K562 (cell line): Measurements from ENCODE around the gene UNC45A. TPM values are rescaled to one million over a fixed set of nuclear protein-coding genes. Genes with fewer than 3 reads are reported as not detected.

Source experiments
- ATF1 ChIP-seq, 2 experiments: fragments of 450-650 bp in 1 of 2; IDR thresholded peaks; 2 replicates each; pipeline ENCODE4 v1.6.1; 2016; ENCODE audit warnings: missing compliant biosample characterization in 1 of 2, missing genetic modification characterization in 1 of 2
- CGGBP1 ChIP-seq: fragments of 250-450 bp; sonication (Bioruptor Pico); IDR thresholded peaks from 2 replicates; pipeline ENCODE4 v1.9.0; 2021; ENCODE audit warnings: mild to moderate bottlenecking
- EZH2 ChIP-seq: IDR thresholded peaks from 2 replicates; pipeline ENCODE4 v1.6.1; 2012; ENCODE audit warnings: low read depth, mild to moderate bottlenecking, inconsistent platforms, low read length, borderline replicate concordance
- FOXK2 ChIP-seq, 2 experiments: fragments of 450-650 bp; IDR thresholded peaks in 1 of 2; conservative IDR thresholded peaks in 1 of 2; 2 replicates each; pipeline ENCODE4 v1.6.1; 2016; ENCODE audit warnings: low read depth in 2 of 2, mild to moderate bottlenecking in 1 of 2
- GABPB1 ChIP-seq: sonication (generic); formaldehyde crosslinking; IDR thresholded peaks from 2 replicates; pipeline ENCODE4 v1.8.0; 2022; ENCODE audit warnings: mild to moderate bottlenecking, missing genetic modification reagents
- GATA2 ChIP-seq: sonication (generic); formaldehyde crosslinking; IDR thresholded peaks from 2 replicates; pipeline ENCODE4 v1.4.0; 2020; ENCODE audit warnings: mild to moderate bottlenecking, missing genetic modification reagents
- HDGF ChIP-seq: fragments of 450-650 bp; IDR thresholded peaks from 2 replicates; pipeline ENCODE4 v1.6.1; 2016
- KDM2B ChIP-seq: fragments of 250-450 bp; sonication (Bioruptor Pico); IDR thresholded peaks from 2 replicates; pipeline ENCODE4 v1.8.0; 2021; ENCODE audit warnings: mild to moderate bottlenecking, moderate library complexity
- MAX ChIP-seq: sonication (generic); formaldehyde crosslinking; IDR thresholded peaks from 2 replicates; pipeline ENCODE4 v1.9.0; 2022; ENCODE audit warnings: mild to moderate bottlenecking, missing genetic modification reagents
- MYNN ChIP-seq, 2 experiments: sonication (generic); formaldehyde crosslinking in 1 of 2; IDR thresholded peaks; 2 replicates each; pipeline versions ENCODE4 v1.5.0 to v1.6.1; 2016 to 2020; ENCODE audit warnings: antibody characterized with exemption in 1 of 2, missing genetic modification reagents in 1 of 2
- NFIX ChIP-seq: fragments of 250-450 bp; sonication (Bioruptor Pico); IDR thresholded peaks from 2 replicates; pipeline ENCODE4 v1.4.0; 2020; ENCODE audit warnings: low read depth, mild to moderate bottlenecking, moderate library complexity
- PHF21A ChIP-seq: fragments of 450-650 bp; IDR thresholded peaks from 2 replicates; pipeline ENCODE4 v1.6.1; 2017; ENCODE audit warnings: low read depth, borderline replicate concordance
- PTTG1 ChIP-seq: fragments of 450-650 bp; IDR thresholded peaks from 2 replicates; pipeline ENCODE4 v1.6.1; 2016; ENCODE audit warnings: low read depth, mild to moderate bottlenecking, missing genetic modification characterization, missing compliant biosample characterization
- ZBTB17 ChIP-seq: fragments of 450-650 bp; formaldehyde crosslinking; IDR thresholded peaks from 2 replicates; pipeline ENCODE4 v1.4.0; 2020; ENCODE audit warnings: mild to moderate bottlenecking
- ZKSCAN8 ChIP-seq: fragments of 200-800 bp; sonication (Bioruptor generic); IDR thresholded peaks from 2 replicates; pipeline ENCODE4 v1.6.1; 2016; ENCODE audit warnings: missing genetic modification characterization, missing compliant biosample characterization
- ZNF146 ChIP-seq: IDR thresholded peaks from one replicate; pipeline ENCODE4 v1.6.1; 2018; ENCODE audit warnings: missing compliant biosample characterization; ENCODE audit not compliant: unreplicated experiment
- ZNF165 ChIP-seq: fragments of 250-450 bp; sonication (Bioruptor Pico); IDR thresholded peaks from 2 replicates; pipeline ENCODE4 v1.4.0; 2020; ENCODE audit warnings: borderline replicate concordance
- ZNF707 ChIP-seq: fragments of 250-450 bp; sonication (Bioruptor Pico); conservative IDR thresholded peaks from 2 replicates; pipeline ENCODE4 v1.8.0; 2022; ENCODE audit warnings: inconsistent platforms, mild to moderate bottlenecking, moderate library complexity
- polyA plus RNA-seq, 8 experiments: library from polyadenylated mRNA; depleted of rRNA in 4 of 8; stranded (reverse) in 5 of 8; unstranded in 3 of 8; fragments of >200 nt; fragmentation: Nextera tagmentation in 2 of 8; fragmentation: Illumina TruSeq in 1 of 8; extraction: Ambion mirVana in 2 of 8; extraction: Trizol in 1 of 8; gene quantifications; 2 replicates each; pipeline versions ENCODE4 v1.2.1 to v1.2.3, GENCODE V29; 2011 to 2014; ENCODE audit warnings: inconsistent platforms in 1 of 8, missing spikeins in 1 of 8
- total RNA-seq, 7 experiments: library from RNA; depleted of rRNA in 6 of 7; stranded (reverse); fragments of >200 nt in 6 of 7; fragmentation: Illumina TruSeq in 2 of 7; extraction: Trizol in 2 of 7; gene quantifications; 2 replicates each; pipeline versions ENCODE4 v1.2.1 to v1.2.3, GENCODE V29; 2011 to 2021; ENCODE audit warnings: low replicate concordance in 1 of 7
- TF ChIP-seq, protein P1 (sequence below), 2 experiments: IDR thresholded peaks in 1 of 2; conservative IDR thresholded peaks in 1 of 2; 2 replicates each; pipeline ENCODE4 v1.6.1; 2016; ENCODE audit warnings: low read depth in 2 of 2, mild to moderate bottlenecking in 1 of 2, missing compliant biosample characterization in 1 of 2, missing genetic modification characterization in 1 of 2, moderate library complexity in 1 of 2
- TF ChIP-seq, protein P2 (sequence below): fragments of 250-450 bp; sonication (Bioruptor Pico); IDR thresholded peaks from 2 replicates; pipeline ENCODE4 v1.4.0; 2020; ENCODE audit warnings: borderline replicate concordance
- TF ChIP-seq, protein P3 (sequence below): fragments of 200-800 bp; sonication (Bioruptor generic); IDR thresholded peaks from 2 replicates; pipeline ENCODE4 v1.6.1; 2017; ENCODE audit warnings: missing genetic modification characterization, missing compliant biosample characterization

Gene UNC45A
- total and polyA plus RNA-seq, 9 of the 15 experiments (the other 6 are each of a cell fraction or from before 2014, with no cell fraction given) = 22.4 to 79.3 (median 43.7) TPM

- TF ChIP-seq, protein P1, sequence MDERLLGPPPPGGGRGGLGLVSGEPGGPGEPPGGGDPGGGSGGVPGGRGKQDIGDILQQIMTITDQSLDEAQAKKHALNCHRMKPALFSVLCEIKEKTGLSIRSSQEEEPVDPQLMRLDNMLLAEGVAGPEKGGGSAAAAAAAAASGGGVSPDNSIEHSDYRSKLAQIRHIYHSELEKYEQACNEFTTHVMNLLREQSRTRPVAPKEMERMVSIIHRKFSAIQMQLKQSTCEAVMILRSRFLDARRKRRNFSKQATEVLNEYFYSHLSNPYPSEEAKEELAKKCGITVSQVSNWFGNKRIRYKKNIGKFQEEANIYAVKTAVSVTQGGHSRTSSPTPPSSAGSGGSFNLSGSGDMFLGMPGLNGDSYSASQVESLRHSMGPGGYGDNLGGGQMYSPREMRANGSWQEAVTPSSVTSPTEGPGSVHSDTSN (CRISPR knock-in tag; IDR thresholded peaks at IDR 0.05; ENCODE audit: low read depth) = no peak
- TF ChIP-seq, protein P1 (tag; conservative IDR thresholded peaks at IDR 0.05; ENCODE audit: low read depth) = no peak
- TF ChIP-seq EZH2 = no peak
- TF ChIP-seq, protein P2, sequence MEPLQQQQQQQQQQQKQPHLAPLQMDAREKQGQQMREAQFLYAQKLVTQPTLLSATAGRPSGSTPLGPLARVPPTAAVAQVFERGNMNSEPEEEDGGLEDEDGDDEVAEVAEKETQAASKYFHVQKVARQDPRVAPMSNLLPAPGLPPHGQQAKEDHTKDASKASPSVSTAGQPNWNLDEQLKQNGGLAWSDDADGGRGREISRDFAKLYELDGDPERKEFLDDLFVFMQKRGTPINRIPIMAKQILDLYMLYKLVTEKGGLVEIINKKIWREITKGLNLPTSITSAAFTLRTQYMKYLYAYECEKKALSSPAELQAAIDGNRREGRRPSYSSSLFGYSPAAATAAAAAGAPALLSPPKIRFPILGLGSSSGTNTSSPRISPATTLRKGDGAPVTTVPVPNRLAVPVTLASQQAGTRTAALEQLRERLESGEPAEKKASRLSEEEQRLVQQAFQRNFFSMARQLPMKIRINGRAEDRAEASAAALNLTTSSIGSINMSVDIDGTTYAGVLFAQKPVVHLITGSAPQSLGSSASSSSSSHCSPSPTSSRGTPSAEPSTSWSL (CRISPR knock-in tag) = no peak
- TF ChIP-seq HDGF = no peak
- no peak for TF ChIP-seq ZNF707
- no peak for TF ChIP-seq MAX (CRISPR knock-in tag)
- no peak for TF ChIP-seq KDM2B (CRISPR knock-in tag)
- TF ChIP-seq ZKSCAN8 (CRISPR knock-in tag) = no peak
- no peak for TF ChIP-seq ZNF146 (CRISPR knock-in tag)
- no peak for TF ChIP-seq GABPB1 (CRISPR knock-in tag)
- TF ChIP-seq CGGBP1 (CRISPR knock-in tag) = no peak
- TF ChIP-seq ZNF165 (CRISPR knock-in tag) = no peak
- no peak for TF ChIP-seq ATF1 (CRISPR knock-in tag; IDR thresholded peaks at IDR 0.05)
- no peak for TF ChIP-seq ATF1 (tag; IDR thresholded peaks at IDR 0.05)
- TF ChIP-seq ZBTB17 (CRISPR knock-in tag) = no peak
- no peak for TF ChIP-seq NFIX
- TF ChIP-seq, protein P3, sequence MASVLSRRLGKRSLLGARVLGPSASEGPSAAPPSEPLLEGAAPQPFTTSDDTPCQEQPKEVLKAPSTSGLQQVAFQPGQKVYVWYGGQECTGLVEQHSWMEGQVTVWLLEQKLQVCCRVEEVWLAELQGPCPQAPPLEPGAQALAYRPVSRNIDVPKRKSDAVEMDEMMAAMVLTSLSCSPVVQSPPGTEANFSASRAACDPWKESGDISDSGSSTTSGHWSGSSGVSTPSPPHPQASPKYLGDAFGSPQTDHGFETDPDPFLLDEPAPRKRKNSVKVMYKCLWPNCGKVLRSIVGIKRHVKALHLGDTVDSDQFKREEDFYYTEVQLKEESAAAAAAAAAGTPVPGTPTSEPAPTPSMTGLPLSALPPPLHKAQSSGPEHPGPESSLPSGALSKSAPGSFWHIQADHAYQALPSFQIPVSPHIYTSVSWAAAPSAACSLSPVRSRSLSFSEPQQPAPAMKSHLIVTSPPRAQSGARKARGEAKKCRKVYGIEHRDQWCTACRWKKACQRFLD = no peak
- TF ChIP-seq MYNN (IDR thresholded peaks at IDR 0.05) = no peak
- no peak for TF ChIP-seq MYNN (CRISPR knock-in tag; IDR thresholded peaks at IDR 0.05)
- TF ChIP-seq PTTG1 = no peak
- TF ChIP-seq FOXK2 (conservative IDR thresholded peaks at IDR 0.05 in 1 of 2, IDR thresholded peaks at IDR 0.05 in 1 of 2; ENCODE audit: low read depth in 2 of 2) = no peak
- TF ChIP-seq GATA2 (CRISPR knock-in tag) = no peak
- TF ChIP-seq PHF21A = no peak
Measured at GRCh38 chr15:90893175-90894090, 41.7 kb upstream of the UNC45A start (continued).
